Brain pericyte (primary cell): Measurements from ENCODE around the gene DNAI1.
"Not testable (repeated sequence)": the region's sequence is repeated elsewhere in the genome, so short reads cannot be mapped to it uniquely, and the experiment has no call there.

Experiments
- DNase-seq: peaks from one replicate; pipeline ENCODE4 v3.0.0-alpha.2; 2012; ENCODE audit warnings: low read depth, low spot score

DNAI1 gene

DNA sequence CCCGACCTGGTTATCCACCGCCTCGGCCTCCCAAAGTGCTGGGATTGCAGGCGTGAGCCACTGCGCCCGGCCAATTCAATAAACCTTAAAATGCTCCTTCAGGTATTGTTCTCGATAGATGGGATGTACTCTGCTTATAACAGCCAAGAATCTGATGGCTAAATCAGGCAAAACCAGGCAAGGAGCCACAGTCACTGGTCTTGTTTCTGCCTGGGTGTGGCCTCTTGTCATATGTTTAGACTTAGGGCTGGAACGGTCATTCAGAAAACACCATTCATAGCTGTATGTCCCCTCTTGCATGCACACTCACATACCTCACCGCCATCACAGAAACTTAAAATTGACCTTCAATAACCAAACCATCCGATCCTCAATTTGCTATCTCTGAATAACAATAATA lies 8.0 kb upstream of the DNAI1 start:
- no peak for DNase-seq

DNA sequence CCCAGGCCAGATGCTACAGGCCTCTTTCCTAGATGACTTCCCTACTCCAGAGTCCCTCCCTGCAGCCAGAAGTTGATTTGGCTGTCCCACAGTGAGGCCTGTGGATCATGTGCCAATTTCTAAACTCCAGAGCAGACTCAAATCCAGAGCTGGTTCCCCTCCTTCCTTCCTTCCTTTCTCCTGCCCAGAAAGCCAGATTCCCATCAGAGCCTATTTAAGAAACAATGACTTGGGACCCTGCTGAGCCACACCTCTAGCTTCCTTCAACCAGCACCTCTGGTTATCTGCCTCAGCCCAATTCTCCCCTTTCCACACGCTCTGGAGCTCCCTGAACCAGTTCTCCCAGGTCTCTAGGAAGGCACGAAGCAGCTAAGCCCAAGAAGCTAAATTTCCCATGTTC lies 7.5 kb upstream of the DNAI1 start:
- DNase-seq = no peak

DNA sequence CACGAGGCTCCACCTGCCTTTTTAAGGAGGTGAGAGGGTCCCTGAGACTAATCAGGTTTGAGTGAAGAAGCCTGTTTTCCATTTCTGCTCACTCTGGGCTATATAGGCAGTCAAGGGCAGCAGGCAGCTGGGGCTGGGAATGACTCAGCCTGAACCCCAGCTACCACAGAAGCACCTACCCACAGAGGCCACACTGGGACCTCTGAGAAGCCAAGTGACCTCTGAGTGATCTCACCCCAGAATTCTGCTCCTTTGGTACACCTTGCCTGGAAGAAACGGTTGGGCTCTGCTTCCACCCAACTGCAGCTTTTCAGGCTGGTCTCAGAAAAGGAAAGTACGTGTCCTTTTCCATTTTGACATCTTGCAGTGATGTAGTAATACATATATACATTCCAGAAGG lies 7.1 kb upstream of the DNAI1 start:
- no peak for DNase-seq

DNA sequence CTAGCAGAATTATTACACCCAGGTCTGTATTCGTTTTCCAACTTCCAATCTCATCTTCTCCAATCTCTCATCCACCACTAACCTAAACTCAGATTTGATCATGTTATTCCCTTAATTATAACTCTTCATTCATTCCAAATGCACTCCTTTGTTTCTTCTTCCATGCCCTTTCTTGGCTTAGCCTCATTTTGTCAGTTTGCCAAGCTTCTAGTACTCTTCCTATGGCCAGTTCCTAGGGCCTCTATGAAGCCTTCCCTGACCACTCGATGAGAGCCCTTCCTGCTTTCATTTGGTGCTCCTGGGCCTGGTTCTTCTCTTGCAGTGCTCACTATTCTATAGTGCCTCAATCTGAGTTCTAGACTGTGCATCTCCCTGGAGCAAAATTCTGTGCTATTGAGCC lies 6.0 kb upstream of the DNAI1 start:
- no peak for DNase-seq

DNA sequence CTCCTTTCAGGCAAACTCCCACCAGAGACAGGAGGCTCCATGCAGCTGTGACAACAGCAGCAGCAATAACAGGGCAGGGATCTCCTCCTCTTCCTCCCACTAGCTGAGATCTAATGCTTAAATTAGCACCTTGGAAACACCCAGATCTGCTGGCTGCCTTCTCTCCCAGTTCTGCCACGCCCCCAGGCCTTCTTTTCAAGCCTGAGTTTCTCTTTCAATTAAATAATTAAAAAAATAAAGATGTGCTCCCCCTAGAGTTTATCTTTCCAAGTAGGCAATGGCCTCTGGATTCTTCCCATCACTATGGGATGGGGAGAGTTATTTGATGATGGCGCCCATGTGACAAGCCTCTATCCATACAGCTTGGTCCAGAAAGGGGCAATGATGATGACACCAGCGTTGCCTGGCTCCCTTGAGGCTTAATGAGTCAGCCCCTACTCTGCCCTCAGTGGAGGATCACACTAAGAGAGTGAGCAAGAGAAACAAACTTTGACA lies 4.0 kb upstream of the DNAI1 start:
- DNase-seq = no peak

DNA sequence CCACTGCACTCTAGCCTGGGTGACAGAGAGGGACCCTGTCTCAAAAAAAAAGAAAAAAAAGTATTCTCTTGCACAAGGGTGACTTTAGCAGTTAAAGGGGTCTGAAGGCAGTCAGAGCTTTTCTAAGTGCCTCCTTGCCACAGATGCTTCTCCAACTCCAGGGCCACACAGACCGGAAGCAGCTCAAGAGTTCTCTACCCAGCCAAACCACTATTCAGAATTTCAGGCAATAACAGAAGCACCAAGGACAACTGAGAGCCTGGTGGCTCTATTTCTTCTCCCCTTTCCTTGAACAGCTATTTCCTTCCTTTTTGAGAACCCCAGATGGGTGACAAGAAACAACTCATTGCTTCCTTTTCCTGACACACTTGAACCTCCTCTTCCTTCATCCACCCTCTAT lies 2.5 kb upstream of the DNAI1 start:
- DNase-seq = no peak

DNA sequence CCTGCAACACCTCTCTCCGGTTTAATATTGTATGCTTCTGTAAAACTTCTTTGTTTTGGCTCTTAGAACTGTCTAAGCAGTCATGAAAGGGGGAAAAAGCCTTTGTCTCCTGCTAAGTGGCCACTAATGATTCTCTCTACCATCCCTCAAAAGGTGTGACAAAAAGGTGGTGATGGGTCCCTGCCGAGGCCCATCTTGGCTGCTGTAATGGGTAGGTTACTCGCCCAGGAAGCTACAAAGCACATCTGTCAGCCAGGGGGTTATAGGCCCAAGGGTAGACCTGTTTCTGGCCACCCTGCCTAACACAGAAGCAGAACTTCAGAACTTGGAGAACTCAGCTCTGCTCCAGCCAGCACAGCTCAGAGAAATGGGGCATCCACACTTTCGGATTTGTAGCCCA lies 1.9 kb upstream of the DNAI1 start:
- no peak for DNase-seq

DNA sequence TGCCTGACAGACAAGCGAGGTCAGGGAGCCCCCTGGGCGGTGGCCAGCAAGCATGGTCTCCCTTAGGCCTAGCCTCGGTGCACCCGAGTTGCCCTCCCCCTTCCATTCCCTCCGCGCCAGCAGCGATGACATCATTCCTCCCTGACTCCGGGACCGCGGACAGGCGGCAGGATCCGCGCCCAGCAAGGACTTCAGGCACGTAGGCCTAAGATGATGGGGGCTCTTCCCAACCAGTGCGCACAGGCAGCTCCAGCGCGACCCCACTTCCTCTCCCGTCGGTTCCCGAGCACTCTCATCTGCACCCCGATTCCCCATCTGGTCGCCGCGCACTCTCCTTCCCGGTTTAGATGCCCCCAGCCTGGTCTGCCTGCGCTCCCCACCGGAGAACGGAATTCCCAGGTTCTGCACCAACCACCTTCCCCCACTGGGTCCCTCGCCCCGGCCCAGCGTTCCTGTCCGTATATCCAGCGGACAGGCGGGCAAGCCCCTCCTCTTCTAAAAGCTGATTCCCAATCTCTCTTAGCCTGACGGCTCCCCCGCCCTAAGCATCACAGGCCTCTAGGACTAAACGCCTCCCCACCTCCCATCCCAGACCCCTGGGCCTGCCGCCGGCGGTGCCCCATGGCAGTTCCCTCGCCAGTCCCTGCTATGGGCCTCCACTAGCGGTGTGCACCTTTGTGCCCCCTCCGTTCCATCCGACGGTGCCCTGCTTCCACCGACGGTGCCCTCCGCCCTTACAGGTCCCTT lies 1.2 kb upstream of the DNAI1 start:
- DNase-seq = no peak

DNA sequence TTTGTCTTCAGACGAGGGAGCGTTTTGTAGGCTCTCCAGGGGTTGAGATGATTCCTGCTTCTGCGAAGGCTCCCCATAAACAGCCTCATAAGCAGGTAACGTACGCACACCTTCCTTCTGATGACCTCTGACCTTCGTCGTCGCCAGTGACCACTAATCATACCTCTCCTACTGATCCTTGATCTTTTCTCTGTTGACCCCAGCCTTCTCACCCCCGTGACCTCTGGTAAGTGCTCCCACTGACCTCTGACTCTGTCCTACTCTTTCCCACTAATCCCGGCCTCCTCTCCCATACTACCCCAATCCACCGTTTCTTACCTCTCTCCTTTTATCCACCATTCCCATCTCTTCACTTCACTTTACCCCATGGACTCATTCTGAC lies 345 bp downstream of the DNAI1 start:
- no peak for DNase-seq

DNA sequence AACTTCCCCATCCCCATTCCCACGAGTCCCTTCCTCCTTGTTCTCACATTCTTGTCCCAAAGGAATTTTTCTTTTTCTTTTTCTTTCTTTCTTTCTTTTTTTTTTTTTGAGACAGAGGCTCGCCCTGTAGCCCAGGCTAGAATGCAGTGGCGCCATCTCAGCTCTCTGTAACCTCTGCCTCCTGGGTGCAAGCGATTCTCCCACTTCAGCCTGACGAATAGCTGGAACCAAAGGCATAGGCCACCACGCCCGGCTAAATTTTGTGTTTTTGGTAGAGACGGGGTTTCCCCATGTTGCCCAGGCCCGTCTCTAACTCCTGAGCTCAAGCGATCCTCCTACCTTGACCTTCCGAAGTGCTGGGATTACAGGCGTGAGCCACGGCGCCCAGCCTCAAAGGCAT lies 751 bp downstream of the DNAI1 start:
- DNase-seq = no peak

DNA sequence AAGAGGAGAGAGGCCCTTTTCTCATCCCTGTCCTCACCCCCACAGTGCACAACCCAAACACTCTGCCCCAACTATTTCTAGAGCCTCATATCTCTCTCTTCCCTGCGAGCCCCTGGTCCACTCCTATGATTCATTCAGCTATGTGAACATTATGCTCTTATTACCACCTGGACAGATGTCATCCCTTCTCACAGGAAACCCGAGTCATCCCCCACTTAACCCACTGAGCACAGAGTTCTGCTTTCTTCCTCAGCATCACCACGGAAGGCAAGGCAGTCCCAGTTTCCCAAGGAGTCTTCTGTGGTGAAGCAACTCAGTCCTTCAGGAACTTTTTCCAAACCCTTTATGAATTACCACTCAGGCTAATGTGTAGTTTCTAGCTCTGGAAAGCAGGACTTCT lies 1.3 kb downstream of the DNAI1 start:
- no peak for DNase-seq

DNA sequence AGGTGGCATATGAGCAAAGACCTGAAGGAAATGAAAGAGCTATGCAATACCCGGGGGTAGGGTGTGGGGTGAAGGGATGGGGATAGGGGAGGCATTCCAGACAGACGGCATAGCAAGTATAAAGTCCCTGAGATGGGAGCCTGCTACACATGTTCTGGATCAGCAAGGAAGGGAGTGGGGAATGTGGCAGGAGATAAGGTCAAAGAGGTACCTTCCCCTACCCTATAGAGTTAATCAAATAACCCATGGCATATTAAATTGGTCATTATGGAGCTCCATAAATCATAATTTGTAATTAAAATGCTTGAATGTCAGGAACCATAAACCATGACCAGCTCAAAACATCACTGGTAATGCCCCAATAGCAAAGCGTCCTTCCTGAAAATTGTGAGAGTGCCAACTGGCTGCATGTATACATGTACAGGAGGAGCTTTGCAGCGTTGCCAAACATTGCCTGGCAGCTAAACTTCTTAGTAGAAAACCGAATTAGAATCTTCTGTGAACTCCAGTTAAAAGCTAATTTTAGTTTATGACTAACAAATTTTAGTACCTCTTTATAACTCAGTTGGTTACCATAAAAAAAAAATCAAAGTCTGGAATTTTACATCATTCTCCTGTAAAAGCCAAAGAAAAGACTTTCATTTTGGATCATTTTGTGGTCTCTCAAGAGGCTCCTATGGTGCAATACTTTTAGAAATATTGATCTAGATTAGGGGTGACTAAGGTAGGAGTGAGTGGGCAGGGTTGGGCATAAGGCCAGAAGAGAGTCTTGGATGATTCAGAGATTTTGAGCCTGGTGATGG lies 4.7 kb downstream of the DNAI1 start:
- no peak for DNase-seq

DNA sequence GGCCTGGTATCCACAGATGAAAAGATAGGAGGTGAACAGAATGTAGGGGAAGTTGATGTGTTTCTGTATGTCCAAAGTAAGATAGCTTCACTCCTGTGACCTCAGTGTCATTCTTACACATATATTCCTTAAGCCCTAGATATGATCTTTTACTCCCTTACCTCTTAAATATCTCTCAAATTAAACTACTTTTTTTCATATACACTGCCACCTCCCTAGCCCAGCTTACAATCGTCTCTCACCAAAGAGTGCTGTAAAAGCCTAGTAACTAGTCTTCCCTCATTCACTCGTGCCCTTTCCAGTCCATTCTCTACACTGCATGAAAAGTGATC lies 5.3 kb downstream of the DNAI1 start:
- no peak for DNase-seq

DNA sequence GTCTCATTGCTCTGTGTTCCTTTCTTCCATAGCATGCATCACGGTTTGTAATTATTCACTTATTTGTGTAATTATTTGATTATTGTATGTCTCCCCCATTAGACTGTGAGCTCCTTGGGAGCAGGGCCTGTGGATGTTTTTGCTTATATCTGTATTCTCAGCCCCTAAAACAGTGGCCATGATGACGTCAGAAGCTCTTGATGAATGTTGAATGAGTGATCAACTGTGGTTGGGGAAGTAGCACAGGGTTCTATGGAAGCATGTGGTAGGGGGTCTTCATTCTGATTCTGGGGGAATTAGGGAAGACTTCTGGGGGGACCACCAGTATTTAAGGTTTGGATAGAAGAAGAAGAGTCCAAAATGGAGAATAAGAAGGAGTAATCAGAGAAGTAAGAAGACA lies 6.0 kb downstream of the DNAI1 start:
- no peak for DNase-seq

DNA sequence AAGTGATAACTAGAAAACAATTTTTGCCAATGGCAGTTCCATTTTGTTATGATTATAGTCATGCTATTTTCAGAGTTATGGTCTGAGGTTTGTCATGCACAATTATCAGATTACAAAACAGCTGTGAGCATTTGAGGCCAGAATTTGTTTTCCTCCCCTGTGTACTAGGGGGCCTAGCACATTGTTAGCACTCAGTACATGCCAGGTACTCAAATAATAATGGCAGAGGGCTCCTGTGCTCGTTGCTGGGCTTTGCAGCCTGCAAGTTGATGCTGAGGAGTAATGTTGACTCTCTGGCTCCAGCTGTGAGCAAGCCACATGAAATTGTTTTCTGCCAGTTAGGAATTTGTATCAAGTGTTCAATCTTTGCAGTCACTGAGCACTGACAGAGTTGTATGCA lies 6.9 kb downstream of the DNAI1 start:
- DNase-seq = no peak

DNA sequence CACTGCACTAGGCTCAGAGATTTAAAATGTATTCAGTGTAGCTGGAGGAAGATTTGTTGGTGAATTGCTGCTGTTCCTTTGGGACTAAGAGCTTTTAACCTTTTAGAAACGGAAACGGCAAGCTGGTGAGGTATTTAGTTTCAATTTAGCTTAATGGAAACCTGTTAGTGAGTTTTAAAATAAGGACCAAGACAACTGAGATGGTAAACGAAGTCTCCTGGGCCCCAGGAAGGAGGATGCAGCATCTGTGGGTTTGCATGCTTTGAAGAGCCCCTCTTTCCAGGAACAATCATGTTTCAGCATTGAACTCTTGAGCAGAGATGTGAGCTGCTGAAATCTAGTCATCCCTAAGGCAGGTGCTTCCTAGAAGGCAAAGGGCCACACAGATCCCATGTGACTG lies 16.5 kb downstream of the DNAI1 start:
- DNase-seq = no peak

DNA sequence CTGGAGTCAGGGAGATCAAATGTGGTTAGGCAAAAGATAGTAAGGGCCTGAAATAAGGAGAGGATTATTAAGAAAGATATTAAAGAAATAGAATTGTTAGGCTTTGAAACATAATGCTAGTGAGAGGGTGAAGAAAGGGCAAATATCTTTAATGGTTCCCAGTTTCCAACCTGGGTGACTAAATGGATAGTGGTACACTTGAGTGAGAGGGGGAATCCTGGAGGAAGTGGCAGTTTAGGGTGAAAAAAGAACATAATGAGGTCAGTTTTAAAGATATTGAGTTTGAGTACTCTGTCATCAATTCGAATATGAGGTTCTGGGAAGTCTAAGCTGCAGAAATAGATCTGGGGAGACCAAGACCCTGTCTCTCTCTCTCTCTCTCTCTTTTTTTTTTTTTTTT lies 18.9 kb downstream of the DNAI1 start:
- DNase-seq = no peak

DNA sequence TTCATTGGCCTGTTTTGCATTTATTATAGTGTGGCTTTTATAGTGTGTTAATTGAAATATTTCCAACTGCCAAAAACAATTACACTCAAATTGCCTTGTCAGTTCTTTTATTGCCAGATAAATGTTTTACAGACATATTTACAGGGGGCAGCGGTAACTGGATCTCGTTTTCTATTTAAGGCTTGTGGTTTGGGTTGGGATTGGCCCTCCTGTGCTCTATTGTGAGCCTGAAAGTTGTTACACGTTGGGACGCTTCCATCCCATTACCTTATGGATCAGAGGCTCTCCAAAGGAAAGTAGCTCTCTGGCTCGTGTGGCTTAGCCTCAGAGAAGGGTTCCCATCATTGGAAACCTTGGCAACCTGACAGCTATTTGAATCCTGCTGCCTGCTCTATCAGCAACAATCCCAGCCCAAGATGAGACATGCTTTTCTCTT lies 20.8 kb downstream of the DNAI1 start:
- no peak for DNase-seq

DNA sequence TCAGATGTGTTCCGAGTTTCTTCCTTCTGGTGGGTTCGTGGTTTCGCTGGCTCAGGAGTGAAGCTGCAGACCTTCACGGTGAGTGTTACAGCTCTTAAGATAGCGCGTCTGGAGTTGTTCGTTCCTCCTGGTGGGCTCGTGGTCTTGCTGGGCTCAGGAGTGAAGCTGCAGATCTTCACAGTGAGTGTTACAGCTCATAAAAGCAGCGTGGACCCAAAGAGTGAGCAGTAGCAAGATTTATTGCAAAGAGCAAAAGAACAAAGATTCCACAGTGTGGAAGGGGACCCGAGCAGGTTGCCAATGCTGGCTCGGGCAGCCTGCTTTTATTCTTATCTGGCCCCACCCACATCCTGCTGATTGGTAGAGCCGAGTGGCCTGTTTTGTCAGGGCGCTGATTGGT lies 23.0 kb downstream of the DNAI1 start:
- not testable (repeated sequence) for DNase-seq

DNA sequence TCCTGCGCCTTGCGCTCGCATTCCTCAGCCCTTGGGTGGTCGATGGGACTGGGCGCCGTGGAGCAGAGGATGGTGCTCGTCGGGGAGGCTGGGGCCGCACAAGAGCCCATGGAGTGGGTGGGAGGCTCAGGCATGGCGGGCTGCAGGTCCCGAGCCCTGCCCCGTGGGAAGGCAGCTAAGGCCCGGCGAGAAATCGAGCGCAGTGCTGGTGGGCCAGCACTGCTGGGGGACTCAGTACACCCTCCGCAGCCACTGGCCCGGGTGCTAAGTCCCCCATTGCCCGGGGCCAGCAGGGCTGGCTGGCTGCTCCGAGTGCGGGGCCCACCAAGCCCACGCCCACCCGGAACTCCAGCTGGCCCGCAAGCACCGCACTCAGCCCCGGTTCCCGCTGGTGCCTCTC lies 24.1 kb downstream of the DNAI1 start:
- not testable (repeated sequence) for DNase-seq

DNA sequence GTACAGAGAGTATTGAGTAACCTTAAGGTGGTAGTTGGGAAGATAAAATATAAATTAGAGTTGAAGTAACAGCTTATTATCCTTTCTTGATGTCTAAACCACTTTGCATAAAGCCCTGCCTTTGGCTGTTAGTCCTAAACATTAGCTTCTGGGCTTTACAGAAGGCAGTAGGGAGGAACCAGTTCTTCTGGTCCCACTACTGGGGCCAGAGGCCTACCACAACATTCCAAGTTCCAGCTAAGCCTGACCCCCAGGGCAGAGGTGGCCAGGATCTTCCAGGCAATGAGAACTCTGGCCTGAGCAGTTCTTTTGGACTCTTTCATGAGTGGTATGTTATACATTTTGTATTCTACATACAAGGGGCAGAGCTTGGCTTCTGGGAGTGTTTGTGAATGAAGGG lies 26.1 kb downstream of the DNAI1 start:
- DNase-seq = no peak

DNA sequence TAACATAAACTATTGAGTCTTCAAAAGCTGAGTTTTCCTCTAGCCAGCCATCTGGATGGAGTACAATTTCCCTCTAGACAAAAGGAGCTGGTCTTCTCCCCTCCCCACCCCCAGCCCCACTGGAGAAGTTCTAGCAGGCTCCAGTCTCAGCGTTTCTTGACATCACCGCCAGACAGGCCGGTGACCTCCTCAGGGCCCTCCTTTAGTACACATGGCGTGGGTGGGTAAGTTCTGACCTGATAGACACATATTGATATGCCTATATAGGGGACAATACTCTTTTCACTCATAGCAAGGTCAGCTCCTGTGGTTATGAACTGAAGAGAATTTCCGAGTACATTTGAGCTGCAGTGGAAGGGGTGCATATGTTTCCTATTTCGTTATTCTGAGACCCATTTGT lies 27.2 kb downstream of the DNAI1 start:
- DNase-seq = no peak

DNA sequence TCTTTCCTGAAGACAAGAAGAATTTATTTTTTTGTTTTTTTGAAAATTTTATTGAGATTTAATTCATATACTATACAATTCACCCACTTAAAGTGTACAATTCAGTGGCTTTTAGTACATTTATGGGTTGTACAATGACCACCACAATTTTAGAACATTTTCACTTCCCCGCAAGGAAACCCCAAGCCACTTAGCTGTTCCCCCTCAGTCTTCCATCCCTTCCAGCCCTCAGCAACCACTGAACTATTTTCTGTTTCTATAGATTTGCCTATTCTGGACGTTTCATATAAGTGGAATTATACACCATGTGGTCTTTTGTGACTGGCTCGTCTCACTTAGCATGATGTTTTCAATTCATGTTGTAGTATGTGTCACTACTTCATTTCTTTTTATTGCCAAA lies 28.0 kb downstream of the DNAI1 start:
- DNase-seq = no peak
